LoVo (cell line): ENCODE results near the gene CELSR2.
"Not testable (repeated sequence)": the region's sequence is repeated elsewhere in the genome, so short reads cannot be mapped to it uniquely, and the experiment has no call there.

Experiments used
- DNase-seq: peaks from one replicate; pipeline ENCODE4 v3.0.0-alpha.2; 2016; ENCODE audit warnings: low spot score

The CELSR2 gene

DNA sequence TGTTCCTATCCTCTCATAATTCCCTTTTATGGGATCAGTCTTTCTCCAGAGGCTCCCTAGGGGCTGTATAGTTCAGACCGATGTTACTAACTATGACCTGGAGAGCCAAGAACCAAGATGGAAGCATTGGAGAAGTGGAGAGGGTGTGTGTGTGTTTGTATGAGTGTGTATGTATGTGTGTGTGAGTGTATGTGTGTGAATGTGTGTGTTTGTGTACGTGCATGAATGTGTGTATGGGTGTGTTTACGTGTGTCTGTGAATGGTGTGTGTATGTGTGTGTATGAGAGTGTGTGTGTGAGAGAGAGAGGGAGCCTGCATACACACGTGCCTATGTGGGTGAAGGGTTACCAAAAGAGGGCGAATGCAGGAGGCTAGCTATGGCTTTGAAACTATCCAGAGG is 52.5 kb downstream of the CELSR2 start:
- DNase-seq: no peak

DNA sequence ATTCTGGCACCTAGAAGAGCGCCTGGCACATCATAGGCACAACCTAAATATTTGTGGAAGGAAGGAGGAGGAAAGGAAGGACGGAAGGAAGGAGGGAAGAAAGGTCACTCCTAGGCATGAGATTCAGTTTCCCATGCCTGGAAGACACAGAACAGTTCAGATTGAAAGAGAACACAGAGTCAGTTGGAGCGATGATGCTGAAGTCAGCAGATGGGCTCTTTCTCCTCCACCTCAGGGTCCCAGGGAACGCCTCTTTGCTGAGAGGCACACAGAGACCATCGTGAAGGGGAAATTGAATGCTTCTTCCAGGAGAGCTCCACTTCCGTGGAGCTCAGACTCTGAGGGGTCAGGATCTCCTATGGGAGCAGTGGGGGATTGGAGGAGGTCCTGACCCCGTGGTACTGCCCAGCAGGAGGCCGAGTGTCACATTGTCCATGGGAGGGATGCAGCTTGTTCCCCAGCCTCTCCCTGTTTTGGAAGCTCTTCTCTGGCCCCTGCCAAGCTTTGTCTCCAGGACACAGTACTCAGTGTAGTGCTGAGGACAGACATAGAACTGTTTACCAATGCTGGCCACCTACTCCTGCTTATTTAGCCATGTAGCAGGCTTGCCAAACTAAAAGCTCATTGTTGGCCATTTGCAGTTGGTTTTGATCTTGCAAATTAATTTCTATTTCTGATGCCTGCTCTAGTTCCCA is 55.0 kb downstream of the CELSR2 start:
- no peak for DNase-seq

- not testable (repeated sequence) for DNase-seq
Observed at GRCh38 chr1:109305991-109306390, 56.7 kb downstream of the CELSR2 start.

DNA sequence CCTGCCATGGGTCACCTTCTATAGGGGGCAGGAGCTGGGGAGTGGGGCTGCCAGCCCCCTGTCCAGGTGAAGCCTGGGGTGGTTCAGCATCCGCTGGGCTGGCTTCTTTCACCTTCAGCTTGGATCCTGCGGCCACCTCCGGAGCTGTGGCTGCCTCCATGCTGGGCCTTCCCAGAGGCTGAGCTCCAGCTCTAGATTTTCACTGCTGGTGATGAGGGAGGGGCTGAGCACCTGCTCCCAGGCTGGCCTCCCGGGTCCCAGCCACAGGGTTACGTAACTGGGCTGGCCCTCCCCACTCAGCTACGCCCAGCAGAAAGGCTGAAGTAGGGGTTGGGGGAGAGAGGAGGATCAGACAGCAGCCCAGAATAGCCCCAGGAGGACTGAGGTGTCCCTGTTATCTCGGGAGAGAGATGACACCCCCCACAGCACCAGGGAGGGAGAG is 57.5 kb downstream of the CELSR2 start, which contains the start of gene MYBPHL:
Gene MYBPHL, minus strand, starts transcription at position 180 of the 442 bp plus-strand sequence. Its CDS starts 20 bp downstream, at position 160.
- DNase-seq: no peak

- DNase-seq: no peak
Observed at GRCh38 chr1:109307274-109308021, 58.1 kb downstream of the CELSR2 start.

DNA sequence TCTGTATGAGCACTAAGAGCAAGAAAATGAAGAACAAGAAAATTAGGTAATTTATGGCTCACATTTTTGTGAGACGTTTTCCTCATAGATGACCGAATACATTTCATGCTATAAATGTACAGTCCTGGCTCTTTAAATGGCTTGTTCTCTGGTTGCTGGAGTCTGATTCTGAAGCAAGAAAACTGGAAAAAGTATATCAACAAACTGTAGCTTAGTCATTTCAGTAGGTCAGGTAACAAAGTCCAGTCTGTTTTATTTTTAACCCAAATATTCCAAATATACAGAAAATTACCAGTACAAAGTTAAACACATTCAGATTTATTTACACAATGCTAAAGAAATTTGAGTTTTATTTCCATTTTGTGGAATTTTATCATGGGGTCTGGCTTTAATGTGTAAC is 60.0 kb downstream of the CELSR2 start:
- DNase-seq: no peak

- DNase-seq: no peak
Observed at GRCh38 chr1:109312246-109312645, 62.9 kb downstream of the CELSR2 start.

- no peak for DNase-seq
Observed at GRCh38 chr1:109312978-109313775, 63.8 kb downstream of the CELSR2 start.

- no peak for DNase-seq
Observed at GRCh38 chr1:109314795-109315194, 65.5 kb downstream of the CELSR2 start.

DNA sequence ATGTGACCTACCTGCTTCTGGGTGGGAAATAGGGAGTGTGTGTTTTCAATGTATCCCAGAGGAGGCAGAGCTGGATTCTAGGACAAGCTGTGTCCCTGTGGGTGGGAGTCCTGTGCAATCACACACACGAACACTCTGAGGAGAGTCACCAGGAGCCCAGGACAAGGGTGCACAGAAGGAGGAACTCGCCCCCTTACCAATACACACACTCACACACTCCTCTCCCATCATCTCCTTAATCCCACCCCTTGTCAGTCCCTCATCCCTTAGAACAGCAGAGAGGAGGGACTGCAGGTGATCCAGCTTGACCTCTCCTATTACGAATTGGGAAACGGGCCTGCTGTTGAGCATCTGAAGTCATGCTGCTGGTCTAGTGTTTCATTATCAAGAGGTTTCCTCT is 65.9 kb downstream of the CELSR2 start:
- DNase-seq: no peak

- DNase-seq: no peak
Observed at GRCh38 chr1:109316506-109316905, 67.2 kb downstream of the CELSR2 start.

DNA sequence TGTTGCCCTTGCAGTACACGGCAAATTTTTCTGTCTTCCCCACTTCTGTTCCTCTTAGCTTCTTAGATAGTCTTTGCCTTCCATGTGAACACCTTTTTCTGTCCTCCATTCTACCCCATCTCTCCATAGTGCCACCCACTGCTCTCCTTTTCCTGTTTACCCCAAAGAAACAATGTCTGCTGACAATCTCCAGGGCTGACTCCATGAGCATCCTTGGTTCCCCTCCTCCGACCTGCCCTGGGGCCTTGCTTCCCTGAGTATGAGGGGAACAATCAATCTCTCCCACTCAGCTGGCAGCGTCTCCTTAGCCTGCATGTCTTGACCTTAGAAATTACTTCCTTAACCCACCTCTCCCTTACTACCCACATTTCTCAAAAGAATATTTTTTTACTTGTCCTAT is 69.8 kb downstream of the CELSR2 start:
- DNase-seq: no peak

- no peak for DNase-seq
Observed at GRCh38 chr1:109322974-109323373, 73.6 kb downstream of the CELSR2 start.
